A549 (cell line): Measurements from ENCODE around the gene MINDY3. TPM values are rescaled to one million over a fixed set of nuclear protein-coding genes. Genes with fewer than 3 reads are reported as not detected.
A peak's percentile ranks its signal among the peaks of the same experiment; 100 is the strongest.

Experiments used
- ATAC-seq, 2 experiments: fragments of 200-7000 bp in 1 of 2; fragments of >200 bp in 1 of 2; cut with Nextera tagmentation in 1 of 2; cut with Tn5 transposase in 1 of 2; 3 replicates each; pipeline versions ENCODE4 v1.8.0 to v1.9.1; 2018 to 2020; ENCODE audit warnings: mild to moderate bottlenecking in 1 of 2, moderate library complexity in 1 of 2
- CTCF ChIA-PET: fragments of 300-600 bp; sonication (Branson Sonifier 250); formaldehyde crosslinking; extraction: SDS; loops from one replicate; lab custom pipeline; 2021; ENCODE audit warnings: antibody characterized with exemption, inconsistent platforms; lab: Yijun Ruan, JAX
- POLR2A ChIA-PET: fragments of 350-600 bp; formaldehyde crosslinking; extraction: SDS; loops from one replicate; lab custom pipeline; 2021; ENCODE audit warnings: antibody characterized with exemption, inconsistent platforms; lab: Yijun Ruan, JAX
- DNase-seq, 2 experiments: peaks; one replicate each; pipeline versions ENCODE4 v3.0.0 to v3.0.0-alpha.2; 2011 to 2016; ENCODE audit warnings: low read depth in 1 of 2, low spot score in 1 of 2
- FAIRE-seq: peaks from 2 replicates; lab custom pipeline; 2011; peaks lifted over from hg19 to GRCh38; lab: Jason Lieb, UNC
- H3K27ac ChIP-seq, 2 experiments: fragments of >200 bp; sonication (Bioruptor Twin); formaldehyde crosslinking; 3 replicates each; pipeline ENCODE4 v1.5.1; 2016 to 2017
- H3K4me1 ChIP-seq: fragments of >200 bp; sonication (Bioruptor Twin); formaldehyde crosslinking; 3 replicates; pipeline ENCODE4 v1.6.1; 2016
- H3K4me2 ChIP-seq: fragments of >200 bp; sonication (Bioruptor Twin); formaldehyde crosslinking; 3 replicates; pipeline ENCODE4 v1.6.1; 2016
- H3K4me3 ChIP-seq: fragments of >200 bp; sonication (Bioruptor Twin); formaldehyde crosslinking; 3 replicates; pipeline ENCODE4 v1.5.1; 2016
- H3K9me3 ChIP-seq: fragments of >200 bp; sonication (Bioruptor Twin); formaldehyde crosslinking; 3 replicates; pipeline ENCODE4 v1.6.1; 2016
- BHLHE40 ChIP-seq: IDR thresholded peaks from 2 replicates; pipeline ENCODE4 v1.6.1; 2012; ENCODE audit warnings: low read depth, low read length, inconsistent platforms
- CBX2 ChIP-seq: fragments of 200-600 bp; sonication (generic); IDR thresholded peaks from 2 replicates; pipeline ENCODE4 v1.6.1; 2016; ENCODE audit warnings: low read depth, mild to moderate bottlenecking, borderline replicate concordance
- CBX8 ChIP-seq: fragments of 200-600 bp; sonication (generic); IDR thresholded peaks from 2 replicates; pipeline ENCODE4 v1.6.1; 2016
- CEBPB ChIP-seq, 2 experiments: fragments of >200 bp in 1 of 2; sonication (Bioruptor Twin) in 1 of 2; formaldehyde crosslinking in 1 of 2; IDR thresholded peaks; 2 replicates each; pipeline ENCODE4 v1.6.1; 2012 to 2016
- CHD2 ChIP-seq: fragments of 150-350 bp; IDR thresholded peaks from 2 replicates; pipeline ENCODE4 v1.6.1; 2014; ENCODE audit warnings: low read length; ENCODE audit not compliant: partially characterized antibody
- CHD4 ChIP-seq: fragments of 200-600 bp; sonication (generic); IDR thresholded peaks from 2 replicates; pipeline ENCODE4 v1.6.1; 2016; ENCODE audit warnings: antibody characterized with exemption, mild to moderate bottlenecking, borderline replicate concordance
- CTCF ChIP-seq: fragments of >200 bp; sonication (Bioruptor Twin); formaldehyde crosslinking; IDR thresholded peaks from 3 replicates; pipeline ENCODE4 v1.5.1; 2016
- E2F6 ChIP-seq: IDR thresholded peaks from 2 replicates; pipeline ENCODE4 v1.6.1; 2012; ENCODE audit warnings: low read depth, borderline replicate concordance
- EHF ChIP-seq: fragments of 250-450 bp; sonication (Bioruptor Pico); IDR thresholded peaks from 2 replicates; pipeline ENCODE4 v1.5.0; 2020; ENCODE audit warnings: mild to moderate bottlenecking
- ESRRA ChIP-seq: fragments of 150-350 bp; IDR thresholded peaks from 2 replicates; pipeline ENCODE4 v1.6.1; 2014; ENCODE audit warnings: mild to moderate bottlenecking, low read length, borderline replicate concordance
- FOXS1 ChIP-seq: fragments of 250-450 bp; sonication (Bioruptor Pico); IDR thresholded peaks from 2 replicates; pipeline ENCODE4 v1.5.0; 2020; ENCODE audit warnings: mild to moderate bottlenecking, moderate library complexity
- HMGXB4 ChIP-seq: fragments of 250-450 bp; sonication (Bioruptor Pico); IDR thresholded peaks from 2 replicates; pipeline ENCODE4 v1.5.0; 2021; ENCODE audit warnings: mild to moderate bottlenecking, moderate library complexity, borderline replicate concordance
- HOXA7 ChIP-seq: fragments of 250-450 bp; sonication (Bioruptor Pico); IDR thresholded peaks from 2 replicates; pipeline ENCODE4 v1.5.0; 2020; ENCODE audit warnings: mild to moderate bottlenecking, moderate library complexity
- HOXB5 ChIP-seq: fragments of 250-450 bp; sonication (Bioruptor Pico); IDR thresholded peaks from 2 replicates; pipeline ENCODE4 v1.5.0; 2020; ENCODE audit warnings: mild to moderate bottlenecking, moderate library complexity
- JUNB ChIP-seq: fragments of >200 bp; sonication (Bioruptor Twin); formaldehyde crosslinking; IDR thresholded peaks from 2 replicates; pipeline ENCODE4 v1.6.1; 2016
- MAFK ChIP-seq: fragments of 450-650 bp; IDR thresholded peaks from 2 replicates; pipeline ENCODE4 v1.6.1; 2014; ENCODE audit not compliant: partially characterized antibody
- MAZ ChIP-seq: fragments of 150-350 bp; IDR thresholded peaks from 2 replicates; pipeline ENCODE4 v1.6.1; 2014; ENCODE audit warnings: antibody characterized with exemption, low read depth, low read length, borderline replicate concordance
- MYC ChIP-seq: IDR thresholded peaks from 2 replicates; pipeline ENCODE4 v1.6.1; 2012; ENCODE audit warnings: mild to moderate bottlenecking, inconsistent platforms, low read length, improper control_type of control experiment, borderline replicate concordance
- NPAS2 ChIP-seq: fragments of 250-450 bp; sonication (Bioruptor Pico); IDR thresholded peaks from 2 replicates; pipeline ENCODE4 v1.8.0; 2022; ENCODE audit warnings: mild to moderate bottlenecking, moderate library complexity, borderline replicate concordance
- NR3C1 ChIP-seq: fragments of >200 bp; sonication (Bioruptor Twin); formaldehyde crosslinking; IDR thresholded peaks from 3 replicates; pipeline ENCODE4 v1.6.1; 2017
- POLR2A ChIP-seq: IDR thresholded peaks from 2 replicates; pipeline ENCODE4 v1.6.1; 2012; ENCODE audit warnings: mild to moderate bottlenecking, low read length
- POLR2AphosphoS2 ChIP-seq: conservative IDR thresholded peaks from 2 replicates; pipeline ENCODE4 v1.6.1; 2012; ENCODE audit warnings: low read length, improper control_type of control experiment, inconsistent platforms
- RAD21 ChIP-seq, 2 experiments: fragments of >200 bp in 1 of 2; sonication (Bioruptor Twin) in 1 of 2; formaldehyde crosslinking in 1 of 2; IDR thresholded peaks in 1 of 2; conservative IDR thresholded peaks in 1 of 2; 2 replicates in 1 of 2; 3 replicates in 1 of 2; pipeline ENCODE4 v1.6.1; 2012 to 2018; ENCODE audit warnings: inconsistent platforms in 1 of 2
- RFX5 ChIP-seq: fragments of 450-650 bp; IDR thresholded peaks from 2 replicates; pipeline ENCODE4 v1.7.1; 2014; ENCODE audit warnings: antibody characterized with exemption, mild to moderate bottlenecking, moderate library complexity
- TFCP2L1 ChIP-seq: fragments of 250-450 bp; sonication (Bioruptor Pico); IDR thresholded peaks from 2 replicates; pipeline ENCODE4 v1.5.0; 2021; ENCODE audit warnings: mild to moderate bottlenecking
- WGBS: methylation state at CpG from one replicate; pipeline ENCODE4 v1.1.6; 2017; ENCODE audit errors: missing lambda C conversion rate; 5-methylcytosine and 5-hydroxymethylcytosine counted together
- polyA plus RNA-seq, 4 experiments: library from polyadenylated mRNA; depleted of rRNA in 3 of 4; stranded (reverse); fragments of >200 nt; fragmentation: RNase III in 1 of 4; extraction: RNeasy Plus Mini Kit Qiagen cat#74134 plus additional on column Dnase treatment in 1 of 4; gene quantifications; 2 replicates in 3 of 4; 3 replicates in 1 of 4; pipeline ENCODE4 v1.2.3, GENCODE V29; 2011 to 2017

The MINDY3 gene
- polyA plus RNA-seq, 2 of the 4 experiments (the other 2 are of a cell fraction), result 14.4 to 25.3 TPM

- Histone ChIP-seq H3K4me2 (no peak overlapping the region), H3K4me3 (no peak overlapping the region), H3K9me3 (0 out of 3 replicates have a peak, but pooled peaks cover 8% of the 10 kb centered on the region), H3K27ac (no peak overlapping the region), H3K4me1 (no peaks in the 10 kb centered on the region)
- no peak for FAIRE-seq
- 76% methylated on average over 2 of the region's 2 CpGs for WGBS
- ATAC-seq, result no peak
- peak; percentile 11 for TF ChIP-seq MAFK
- no peak for TF ChIP-seq CHD2
- ChIA-PET CTCF (no interaction called here), POLR2A (no interaction called here)
- no peak for DNase-seq
Observed at GRCh38 chr10:15797346-15797745, 63.0 kb downstream of the MINDY3 start.

GRCh38 chr10:15796762-15797161 lies 63.5 kb downstream of the MINDY3 start:
- ChIA-PET CTCF (no interaction called here), POLR2A (no interaction called here)
- 0 out of 3 replicates have a peak, but pooled peaks cover 8% of the 10 kb centered on the region for H3K9me3 ChIP-seq
- FAIRE-seq, result no peak
- DNase-seq, result no peak
- TF ChIP-seq BHLHE40 (no peak), MYC (no peak), FOXS1 (CRISPR knock-in tag) (no peak), CBX8 (no peak), CEBPB (IDR thresholded peaks at IDR 0.05) (no peak), JUNB (no peak), HOXA7 (CRISPR knock-in tag) (no peak), RFX5 (no peak), NPAS2 (CRISPR knock-in tag) (no peak), MAFK (no peak), HOXB5 (CRISPR knock-in tag) (no peak), RAD21 (conservative IDR thresholded peaks at IDR 0.05 in 1 of 2, IDR thresholded peaks at IDR 0.05 in 1 of 2) (no peak), ESRRA (no peak), CHD4 (no peak), EHF (CRISPR knock-in tag) (no peak), MAZ (no peak)
- no peak for ATAC-seq
- H3K4me2 ChIP-seq, result no peak overlapping the region
- 43% methylated on average over 1 of the region's 1 CpG for WGBS
- no peak overlapping the region for H3K27ac ChIP-seq
- no peak overlapping the region for H3K4me3 ChIP-seq
- H3K4me1 ChIP-seq, result no peaks in the 10 kb centered on the region

- WGBS, result 71% methylated on average over 5 of the region's 5 CpGs
- POLR2A ChIA-PET, result no interaction called here
- no peak for ATAC-seq
- TF ChIP-seq MYC (no peak), CBX2 (no peak), CTCF (no peak), E2F6 (no peak), TFCP2L1 (no peak), POLR2AphosphoS2 (no peak), HMGXB4 (CRISPR knock-in tag) (no peak), POLR2A (no peak), NR3C1 (no peak)
- TF ChIP-seq, all 56 proteins: peak for 0
- no peaks in the 10 kb centered on the region for H3K4me1 ChIP-seq
- CTCF ChIA-PET, result no interaction called here
- 0 out of 3 replicates have a peak, but pooled peaks cover 4% of the 10 kb centered on the region for H3K9me3 ChIP-seq
- H3K4me2 ChIP-seq, result no peak overlapping the region
- DNase-seq (no peak), FAIRE-seq (no peak)
- H3K27ac ChIP-seq, result no peak overlapping the region
- H3K4me3 ChIP-seq, result no peak overlapping the region
Observed at GRCh38 chr10:15796098-15796759, 64.1 kb downstream of the MINDY3 start.
